SK-N-MC (cell line): ENCODE results near the gene TMED8.

ENCODE experiments used
- EZH2 ChIP-seq: fragments of 200-600 bp; sonication (generic); IDR thresholded peaks from one replicate; pipeline ENCODE4 v1.6.1; 2017; ENCODE audit warnings: antibody characterized with exemption
- POLR2AphosphoS5 ChIP-seq: IDR thresholded peaks from 2 replicates; pipeline ENCODE4 v1.6.1; 2012; ENCODE audit warnings: mild to moderate bottlenecking, low read depth, low read length, borderline replicate concordance

- TF ChIP-seq EZH2 (no peak), POLR2AphosphoS5 (no peak)
Measured at GRCh38 chr14:77340389-77340788, 36.5 kb downstream of the TMED8 start.
